Thyroid gland (tissue), 4 donors: ENCODE measurements around the gene PPP6C.

Experiments used
- POLR2A ChIP-seq, 2 donors: fragments of 450-650 bp; IDR thresholded peaks; one replicate each; pipeline ENCODE4 v1.6.1; 2017; ENCODE audit warnings: antibody characterized with exemption in 2 of 2, mild to moderate bottlenecking in 2 of 2, moderate library complexity in 1 of 2
- TF ChIP-seq, protein P1 (sequence below), 6 experiments: fragments of 200-600 bp in 3 of 6; fragments of 450-650 bp in 3 of 6; sonication (generic) in 3 of 6; IDR thresholded peaks; one replicate each; pipeline ENCODE4 v1.5.1; 2016 to 2019; ENCODE audit warnings: antibody characterized with exemption in 6 of 6, mild to moderate bottlenecking in 2 of 6, inconsistent platforms in 1 of 6, moderate library complexity in 1 of 6

DNA sequence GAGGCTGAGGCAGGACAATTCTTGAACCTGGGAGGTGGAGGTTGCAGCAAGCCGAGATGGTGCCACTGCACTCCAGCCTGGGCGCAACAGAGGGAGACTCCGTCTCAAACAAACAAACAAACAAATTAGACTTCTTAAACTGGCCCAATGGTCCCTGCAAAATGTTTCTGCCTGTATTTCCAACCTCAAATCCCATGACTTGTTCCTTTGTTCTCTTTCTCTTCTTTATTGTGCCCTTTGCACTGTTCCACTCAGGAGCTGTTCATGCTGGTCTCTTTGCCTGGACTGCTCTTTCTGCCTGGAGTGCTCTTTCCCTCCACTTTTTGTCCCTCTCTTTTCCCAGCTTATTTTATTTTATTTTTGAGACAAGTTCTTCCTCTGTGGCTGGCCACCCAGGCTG is 14.9 kb upstream of the PPP6C start:
- TF ChIP-seq, protein P1, sequence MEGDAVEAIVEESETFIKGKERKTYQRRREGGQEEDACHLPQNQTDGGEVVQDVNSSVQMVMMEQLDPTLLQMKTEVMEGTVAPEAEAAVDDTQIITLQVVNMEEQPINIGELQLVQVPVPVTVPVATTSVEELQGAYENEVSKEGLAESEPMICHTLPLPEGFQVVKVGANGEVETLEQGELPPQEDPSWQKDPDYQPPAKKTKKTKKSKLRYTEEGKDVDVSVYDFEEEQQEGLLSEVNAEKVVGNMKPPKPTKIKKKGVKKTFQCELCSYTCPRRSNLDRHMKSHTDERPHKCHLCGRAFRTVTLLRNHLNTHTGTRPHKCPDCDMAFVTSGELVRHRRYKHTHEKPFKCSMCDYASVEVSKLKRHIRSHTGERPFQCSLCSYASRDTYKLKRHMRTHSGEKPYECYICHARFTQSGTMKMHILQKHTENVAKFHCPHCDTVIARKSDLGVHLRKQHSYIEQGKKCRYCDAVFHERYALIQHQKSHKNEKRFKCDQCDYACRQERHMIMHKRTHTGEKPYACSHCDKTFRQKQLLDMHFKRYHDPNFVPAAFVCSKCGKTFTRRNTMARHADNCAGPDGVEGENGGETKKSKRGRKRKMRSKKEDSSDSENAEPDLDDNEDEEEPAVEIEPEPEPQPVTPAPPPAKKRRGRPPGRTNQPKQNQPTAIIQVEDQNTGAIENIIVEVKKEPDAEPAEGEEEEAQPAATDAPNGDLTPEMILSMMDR (IDR thresholded peaks at IDR 0.05), result no peak
- no peak for TF ChIP-seq POLR2A (IDR thresholded peaks at IDR 0.05)
